H7 (cell line): ENCODE measurements around the gene FNDC11. TPM values are rescaled to one million over a fixed set of nuclear protein-coding genes. Genes with fewer than 3 reads are reported as not detected.

Experiments
- DNase-seq: peaks from one replicate; pipeline ENCODE4 v3.0.0; 2012
- H3K27me3 ChIP-seq: 2 replicates; pipeline ENCODE4 v1.6.0; 2011; ENCODE audit warnings: mild to moderate bottlenecking, low read length; ENCODE audit not compliant: control insufficient read depth, insufficient read depth
- H3K36me3 ChIP-seq: replicated peaks from 2 replicates; pipeline ENCODE4 v1.5.1; 2011; ENCODE audit warnings: low read length; ENCODE audit not compliant: control insufficient read depth, insufficient read depth
- H3K4me3 ChIP-seq: 2 replicates; pipeline ENCODE4 v1.5.1; 2011; ENCODE audit warnings: low read depth, mild to moderate bottlenecking, control low read depth, low read length, moderate library complexity; ENCODE audit not compliant: insufficient read depth
- total RNA-seq: library from RNA; depleted of rRNA; stranded (reverse); fragments of >200 nt; shearing (Covaris generic); gene quantifications from 2 replicates; pipeline ENCODE4 v1.2.3, GENCODE V29; 2014

FNDC11 gene
- total RNA-seq, 1 experiment from 2014 or later, result 8.0 TPM

DNA sequence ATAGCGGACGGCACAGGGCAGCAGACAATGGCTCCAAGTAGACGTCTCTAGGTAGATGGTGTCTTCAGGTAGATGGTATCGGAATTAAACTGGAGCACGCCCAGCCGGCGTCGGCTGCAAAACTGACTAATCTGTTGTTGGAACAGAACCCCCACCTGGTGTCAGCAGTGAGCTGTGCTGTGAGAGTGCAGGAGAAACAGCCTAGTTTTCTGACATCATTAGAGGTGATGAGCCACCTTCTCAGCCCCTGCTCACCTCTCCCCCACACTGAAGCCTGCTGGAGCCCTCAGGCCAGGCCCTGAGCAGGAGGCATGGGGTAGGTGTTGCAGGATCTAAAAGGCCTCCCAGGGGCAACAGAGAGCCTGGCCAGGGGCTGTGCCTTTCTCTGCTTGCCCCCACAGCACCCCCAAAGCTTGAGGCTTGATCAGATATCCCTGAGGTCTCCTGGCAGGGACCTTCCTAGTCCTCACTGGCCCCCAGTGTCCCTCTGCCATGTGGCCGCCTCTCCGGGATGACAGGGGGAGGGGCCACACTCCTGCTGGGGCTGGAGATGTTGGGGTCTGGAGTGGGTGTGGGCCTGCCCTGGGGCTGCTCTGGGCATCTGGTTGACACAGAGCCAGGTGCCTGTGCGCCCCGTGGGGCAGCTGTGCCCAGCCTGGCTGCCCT lies 27.0 kb downstream of the FNDC11 start:
- no peak overlapping the region for H3K4me3 ChIP-seq
- DNase-seq, result peak; percentile 85
- H3K27me3 ChIP-seq, result no peaks in the 10 kb centered on the region
- no peaks in the 10 kb centered on the region for H3K36me3 ChIP-seq

DNA sequence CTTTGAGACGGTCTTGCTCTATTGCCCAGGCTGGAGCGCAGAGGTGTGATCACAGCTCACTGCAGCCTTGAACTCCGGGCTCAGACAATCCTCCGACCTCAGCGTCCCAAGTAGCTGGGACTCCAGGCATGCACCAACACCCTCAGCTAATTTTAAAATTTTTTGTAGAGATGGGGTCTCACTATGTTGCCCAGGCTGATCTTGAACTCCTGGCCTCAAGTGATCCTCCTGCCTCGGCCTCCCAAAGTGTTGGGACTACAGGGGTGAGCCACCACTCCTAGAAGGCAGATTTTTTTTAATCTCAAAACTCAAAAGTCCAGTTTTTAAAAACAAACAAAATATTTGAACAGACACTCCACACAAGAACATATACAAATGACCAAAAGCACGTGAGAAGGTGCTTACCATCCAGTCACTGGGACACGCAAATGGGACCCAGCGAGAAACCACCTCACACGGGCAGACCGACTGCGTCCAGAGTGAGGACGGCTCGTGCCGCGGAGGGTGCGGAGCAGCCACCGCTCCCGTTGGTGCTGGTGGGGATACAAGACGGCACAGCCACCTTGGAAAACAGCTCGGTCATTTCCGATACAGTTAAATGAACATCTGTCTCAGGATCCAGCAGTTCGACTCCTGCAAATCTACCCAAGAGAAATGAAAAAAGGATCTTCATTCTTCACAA lies 28.6 kb downstream of the FNDC11 start:
- Histone ChIP-seq H3K27me3 (no peaks in the 10 kb centered on the region), H3K4me3 (no peak overlapping the region), H3K36me3 (no peaks in the 10 kb centered on the region)
- no peak for DNase-seq

DNA sequence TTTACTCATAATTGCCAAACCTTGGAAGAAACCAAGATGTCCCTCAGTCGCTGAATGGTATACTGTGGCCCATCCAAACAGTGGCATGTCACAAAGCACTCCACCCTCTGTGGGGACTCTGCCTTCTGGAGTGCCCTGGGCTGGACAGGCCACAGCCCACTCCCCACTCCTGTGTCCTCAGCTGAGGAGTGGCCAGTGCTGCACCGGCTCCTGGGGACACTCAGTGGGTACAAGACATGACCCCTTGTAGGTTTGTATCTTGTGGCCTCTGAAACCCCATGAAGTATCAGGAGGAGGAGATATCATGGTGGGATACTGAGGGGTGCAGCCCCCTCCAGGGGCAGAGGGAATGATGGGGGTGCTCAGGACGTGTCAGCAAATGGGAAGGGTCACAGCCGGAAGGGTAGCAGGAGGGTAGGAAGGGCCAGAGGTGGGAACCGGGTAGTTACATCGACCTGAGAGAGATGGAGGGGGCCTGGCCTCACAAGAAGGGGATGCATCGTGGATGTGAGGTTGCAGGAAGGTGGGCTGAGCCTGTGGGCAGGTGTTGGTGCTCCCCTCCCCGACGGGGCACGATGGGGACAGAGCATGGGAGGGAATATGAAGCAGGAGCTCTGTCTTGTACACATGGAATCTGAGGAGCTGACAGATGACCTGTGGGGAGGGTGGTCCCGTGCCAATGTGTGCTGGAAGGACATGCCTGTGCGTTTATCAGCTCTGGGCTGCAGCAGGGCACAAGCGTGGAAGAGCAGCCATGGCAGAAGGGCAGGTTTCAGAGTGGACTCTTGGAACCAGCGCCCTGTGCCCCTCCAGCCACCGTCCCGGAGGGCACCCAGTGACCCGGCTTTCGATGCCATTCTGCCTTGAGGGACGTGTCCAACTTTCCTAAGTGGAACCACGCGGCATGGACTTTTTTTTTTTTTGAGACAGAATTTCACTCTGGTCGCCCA lies 31.9 kb downstream of the FNDC11 start:
- Histone ChIP-seq H3K36me3 (no peaks in the 10 kb centered on the region; the same call in 1 of the 2 replicates), H3K4me3 (no peak overlapping the region), H3K27me3 (no peaks in the 10 kb centered on the region)
- no peak for DNase-seq

DNA sequence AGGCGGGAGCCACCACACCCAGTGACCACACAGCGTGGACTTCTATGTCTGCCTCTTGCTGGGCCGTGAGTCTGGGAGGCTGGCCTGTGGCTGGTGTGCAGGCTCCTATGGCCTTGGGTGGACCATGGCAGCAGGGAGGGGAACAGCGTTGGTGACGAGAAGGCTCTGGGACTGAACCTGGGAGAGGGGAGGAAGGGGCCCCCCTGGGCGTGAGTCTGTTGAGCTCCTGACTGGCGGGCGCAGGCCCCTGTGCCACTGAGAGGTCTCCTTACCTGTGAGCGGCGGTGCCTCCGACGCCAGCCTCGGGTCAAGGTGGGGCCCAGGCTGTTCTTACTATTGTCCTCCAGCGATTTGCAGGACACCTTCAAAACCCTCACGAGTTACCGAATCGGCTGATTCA lies 32.8 kb downstream of the FNDC11 start:
- Histone ChIP-seq H3K36me3 (peaks cover 2% of the 10 kb centered on the region), H3K27me3 (no peaks in the 10 kb centered on the region), H3K4me3 (no peak overlapping the region)
- DNase-seq, result no peak

DNA sequence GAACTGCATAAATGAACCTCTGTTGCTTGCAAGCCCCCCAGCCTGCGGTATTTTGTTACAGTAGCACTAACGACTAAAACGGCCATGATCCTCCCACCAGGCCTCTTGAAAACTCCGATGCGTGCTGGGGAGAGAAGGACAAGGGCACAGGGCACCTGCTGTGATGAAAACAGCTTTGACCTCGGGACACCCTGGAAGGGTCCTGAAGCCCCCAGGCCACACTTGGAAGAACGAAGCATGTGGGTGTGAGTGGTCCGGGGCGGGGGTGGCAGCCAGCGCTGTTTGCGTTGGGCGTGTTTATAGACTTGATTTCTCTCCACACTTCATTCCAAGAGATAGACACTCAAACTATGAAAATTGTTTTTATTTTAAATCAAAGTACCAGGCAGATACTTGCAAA lies 33.3 kb downstream of the FNDC11 start:
- no peaks in the 10 kb centered on the region for H3K27me3 ChIP-seq
- DNase-seq, result no peak
- peaks cover 2% of the 10 kb centered on the region for H3K36me3 ChIP-seq
- H3K4me3 ChIP-seq, result no peak overlapping the region

DNA sequence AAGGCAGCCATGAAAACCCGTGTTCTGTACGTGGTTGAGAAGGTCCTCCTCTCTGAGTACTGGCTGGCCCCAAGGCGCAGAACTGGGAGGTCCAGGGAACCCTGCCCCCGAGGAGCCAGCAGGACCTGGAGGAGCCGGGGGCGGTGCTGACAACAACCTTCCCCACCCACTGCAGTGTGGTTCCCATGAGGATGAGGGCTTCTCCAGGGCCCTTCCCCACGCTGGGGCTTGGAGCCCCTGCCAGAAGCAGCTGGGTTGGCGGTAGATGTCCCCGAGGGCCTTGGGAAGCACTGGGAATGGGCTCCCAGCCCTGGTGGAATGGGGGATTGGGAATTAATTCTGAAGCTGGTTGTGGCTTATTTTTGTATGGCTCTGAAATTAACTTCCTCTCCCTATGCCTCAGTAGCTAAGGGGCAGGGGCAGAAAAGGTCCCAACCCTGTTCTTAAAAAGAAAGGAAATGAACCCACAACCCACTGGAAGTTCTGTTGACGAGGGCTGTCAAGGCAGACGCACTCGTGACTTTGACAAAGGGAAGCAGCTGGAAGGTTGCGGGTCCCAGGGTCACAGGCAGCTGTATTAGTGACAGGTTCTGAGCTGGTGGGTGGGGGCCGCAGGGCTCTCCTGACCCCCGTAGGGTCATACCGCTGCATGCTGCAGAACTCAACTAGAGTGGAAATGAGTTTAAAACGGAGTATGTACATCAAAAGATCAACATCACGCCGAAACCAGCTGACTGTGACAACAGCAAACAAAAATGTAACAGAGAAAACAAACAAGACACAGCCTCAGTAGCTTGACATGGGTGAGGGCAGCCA lies 34.0 kb downstream of the FNDC11 start:
- H3K36me3 ChIP-seq, result peaks cover 2% of the 10 kb centered on the region
- DNase-seq, result no peak

DNA sequence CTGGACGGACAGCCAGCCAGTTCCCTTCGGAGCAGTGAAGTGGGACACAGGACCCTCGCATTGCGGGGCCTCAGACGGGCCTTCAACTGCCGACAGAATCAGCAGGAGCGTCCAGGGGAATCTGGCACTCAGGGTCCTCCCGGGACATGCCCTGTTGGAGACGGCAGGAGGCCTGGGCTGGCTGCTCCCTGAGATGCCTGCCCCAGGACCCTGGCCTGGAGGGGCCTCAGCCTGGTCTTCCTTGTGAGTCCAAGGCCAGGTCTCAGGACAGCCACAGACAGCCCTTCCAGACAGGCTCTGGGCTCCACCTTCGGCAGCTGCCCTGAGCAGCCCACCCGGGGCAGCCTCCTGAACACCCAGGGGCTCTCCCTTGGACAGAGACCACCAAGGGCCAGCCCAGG lies 34.7 kb downstream of the FNDC11 start:
- H3K36me3 ChIP-seq, result peaks cover 2% of the 10 kb centered on the region
- no peak overlapping the region for H3K4me3 ChIP-seq
- H3K27me3 ChIP-seq, result no peaks in the 10 kb centered on the region
- DNase-seq, result no peak

More for the DNA sequence above, 34.0 kb downstream of the FNDC11 start:
- H3K27me3 ChIP-seq, result no peaks in the 10 kb centered on the region
- H3K4me3 ChIP-seq, result no peak overlapping the region

DNA sequence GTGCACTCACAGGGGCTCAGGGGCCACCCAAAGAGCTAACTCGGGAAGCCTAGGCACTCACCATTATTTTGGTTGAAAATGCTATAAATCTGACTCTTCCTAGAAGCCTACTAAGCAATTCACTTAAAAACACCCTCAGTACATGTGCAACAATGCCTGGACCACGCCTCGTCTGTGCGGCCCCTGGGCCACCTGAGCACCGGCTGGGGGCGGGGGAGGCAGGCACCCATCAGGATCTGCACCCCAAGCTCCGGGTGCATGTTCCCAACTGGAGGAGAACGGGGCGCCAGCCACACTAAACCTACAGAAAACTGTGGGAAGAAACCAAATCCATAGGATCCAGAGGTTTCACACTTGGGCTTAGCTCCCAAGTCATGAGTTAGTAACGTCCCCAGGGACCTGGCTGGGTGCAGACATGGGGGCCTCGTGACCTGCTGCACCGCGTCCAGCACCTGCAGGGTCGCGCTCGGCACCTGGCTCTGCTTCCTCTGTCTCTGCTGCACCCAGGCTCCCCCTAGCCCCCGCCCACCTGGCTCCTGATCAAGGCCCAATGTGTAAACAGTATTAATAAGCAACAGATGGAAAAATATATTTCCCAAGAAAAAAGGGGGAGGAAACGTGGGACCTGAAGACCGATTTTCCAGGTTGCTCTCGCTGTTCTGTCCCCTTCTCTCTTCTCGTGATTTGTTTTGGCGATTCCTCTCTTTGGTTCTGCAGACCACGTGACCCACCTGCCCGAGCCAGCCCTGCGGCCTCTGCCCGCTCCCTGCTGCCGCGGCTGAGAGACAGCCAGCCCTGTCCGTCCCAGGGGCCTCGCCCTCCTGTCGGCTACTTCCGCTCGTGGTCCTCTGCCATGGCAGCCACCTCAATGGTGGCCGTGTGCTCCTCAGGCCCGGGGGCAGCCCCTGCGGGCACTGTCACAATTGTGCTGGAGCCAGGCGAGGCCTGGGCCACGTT lies 35.6 kb downstream of the FNDC11 start:
- Histone ChIP-seq H3K36me3 (peaks cover 2% of the 10 kb centered on the region), H3K27me3 (no peaks in the 10 kb centered on the region), H3K4me3 (no peak overlapping the region)
- no peak for DNase-seq

DNA sequence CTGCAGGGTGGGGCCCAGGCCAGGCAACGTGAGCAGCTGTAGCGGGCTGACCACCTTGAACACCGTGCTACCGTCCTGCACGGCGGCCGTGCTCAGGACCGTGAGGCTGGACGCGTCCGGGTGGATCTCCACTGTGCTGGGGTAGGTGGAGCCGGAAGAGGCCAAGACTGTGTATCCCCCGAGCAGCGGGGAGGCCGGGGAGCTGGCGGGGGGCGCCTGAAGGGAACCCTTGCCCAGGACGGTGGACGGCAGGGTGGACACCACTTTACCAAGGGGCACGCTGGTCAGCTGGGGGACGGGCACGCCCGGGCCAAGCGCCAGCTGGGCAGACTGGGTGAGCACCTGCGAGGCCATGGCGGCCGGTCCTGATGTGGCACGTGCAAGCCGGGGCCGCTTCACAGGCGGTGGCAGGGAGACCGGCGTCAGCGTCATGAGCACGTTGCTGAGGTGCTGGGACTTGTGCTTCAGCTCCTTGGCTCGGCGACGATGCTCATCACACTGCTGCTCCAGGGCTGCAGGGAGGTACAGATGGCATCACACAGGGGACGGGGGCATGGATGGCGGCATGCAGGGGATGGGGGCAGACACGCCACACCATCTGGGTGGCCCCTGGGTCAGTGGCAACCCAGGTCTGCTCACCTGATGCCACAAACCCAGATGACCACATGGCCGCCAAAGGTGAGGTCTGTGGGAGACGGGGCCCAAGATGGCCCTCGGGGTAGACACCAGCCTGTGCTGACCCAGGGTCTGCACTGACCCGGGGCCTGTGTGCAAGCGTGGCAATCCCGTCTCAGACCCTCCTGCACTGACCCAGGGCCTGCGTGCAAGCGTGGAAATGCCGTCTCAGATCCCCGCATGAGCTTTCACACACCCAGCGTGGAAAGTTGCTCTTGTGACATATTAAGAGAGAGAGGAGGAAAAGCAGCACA lies 36.5 kb downstream of the FNDC11 start:
- H3K27me3 ChIP-seq, result no peaks in the 10 kb centered on the region
- peak; percentile 56 for DNase-seq
- H3K4me3 ChIP-seq, result no peak overlapping the region
- peaks cover 2% of the 10 kb centered on the region for H3K36me3 ChIP-seq

DNA sequence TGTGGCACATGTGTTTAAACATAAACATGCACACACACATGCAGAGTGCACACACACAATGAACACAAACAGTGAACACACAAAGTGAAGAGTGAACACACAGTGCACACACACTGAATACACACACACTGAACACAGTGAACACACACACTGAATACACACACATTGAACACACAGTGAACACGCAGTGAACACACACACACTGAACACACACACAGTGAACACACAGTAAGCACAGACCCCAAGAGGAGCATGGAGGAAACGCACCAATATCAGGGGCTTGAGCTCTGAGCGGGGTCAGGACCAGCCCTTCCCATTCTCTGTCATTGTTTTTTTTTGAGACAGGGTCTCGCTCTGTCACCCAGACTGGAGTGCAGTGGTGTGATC lies 37.2 kb downstream of the FNDC11 start:
- Histone ChIP-seq H3K36me3 (peaks cover 2% of the 10 kb centered on the region), H3K4me3 (no peak overlapping the region), H3K27me3 (no peaks in the 10 kb centered on the region)
- DNase-seq, result peak; percentile 51

DNA sequence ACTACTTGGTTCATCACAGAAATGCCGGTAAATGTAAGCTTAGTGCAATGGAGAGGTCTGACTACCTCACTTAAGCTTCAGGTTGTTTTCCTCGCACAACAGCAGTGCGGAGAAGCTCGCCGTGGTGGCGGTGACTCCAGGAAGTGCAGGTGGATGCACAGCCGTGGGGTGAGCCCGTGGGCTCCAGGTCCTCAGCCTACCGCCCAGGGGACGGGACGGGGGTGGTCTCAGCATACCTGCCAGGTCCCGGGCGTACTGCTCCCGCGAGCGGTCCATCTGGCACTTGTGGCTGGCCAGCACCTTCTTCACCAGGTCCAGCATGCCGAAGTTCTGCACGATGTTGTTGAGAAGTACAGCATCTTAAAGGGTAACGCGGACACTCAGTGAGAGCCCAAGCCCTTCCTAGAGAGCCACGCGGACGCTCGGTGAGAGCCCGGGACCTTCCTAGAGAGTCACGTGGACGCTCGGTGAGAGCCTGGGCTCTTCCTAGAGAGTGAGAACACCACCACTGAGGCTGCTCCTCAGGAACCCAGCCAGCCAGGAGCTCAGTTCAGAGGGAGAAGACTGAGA lies 37.9 kb downstream of the FNDC11 start:
- Histone ChIP-seq H3K27me3 (no peaks in the 10 kb centered on the region), H3K4me3 (no peak overlapping the region), H3K36me3 (peaks cover 2% of the 10 kb centered on the region)
- DNase-seq, result peak; percentile 57

DNA sequence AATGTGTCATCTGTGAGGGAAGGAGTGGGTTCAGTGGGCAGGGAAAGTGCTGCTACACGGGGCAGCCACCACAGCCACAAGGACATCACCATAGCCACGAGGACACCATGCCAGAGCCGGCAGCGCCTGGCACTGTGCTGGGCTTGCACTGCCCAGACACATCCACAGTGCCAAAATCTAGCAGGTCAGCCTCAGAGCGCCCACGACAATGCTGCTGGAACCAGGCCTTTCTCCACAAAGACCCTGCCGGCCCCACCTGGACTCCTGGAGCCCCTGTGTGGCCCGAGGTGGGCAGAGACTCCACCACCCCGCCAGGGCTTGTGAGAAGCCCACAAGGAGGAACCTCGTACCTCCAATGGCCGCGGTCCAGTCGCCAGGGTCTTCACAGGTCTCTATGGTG lies 38.7 kb downstream of the FNDC11 start:
- no peaks in the 10 kb centered on the region for H3K27me3 ChIP-seq
- peak; percentile 47 for DNase-seq

More for the DNA sequence above, 38.7 kb downstream of the FNDC11 start:
- Histone ChIP-seq H3K36me3 (peaks cover 2% of the 10 kb centered on the region), H3K4me3 (no peak overlapping the region)
